ENCODE data around the gene PEPD. TPM values are rescaled to one million over a fixed set of nuclear protein-coding genes. Genes with fewer than 3 reads are reported as not detected.

The PEPD gene
- total and polyA plus RNA-seq, 2 experiments from 2014 or later, result 141 to 175 TPM

- Histone ChIP-seq H3K36me3 (replicated peaks; ENCODE audit: insufficient read depth, low read depth) (no peaks in the 10 kb centered on the region), H3K4me3 (no peak overlapping the region), H3K9me3 (ENCODE audit: low read depth) (no peaks in the 10 kb centered on the region), H3K27me3 (no peaks in the 10 kb centered on the region), H3K79me2 (peaks cover 3% of the 10 kb centered on the region), H2AFZ (no peak overlapping the region), H3K9me2 (replicated peaks; ENCODE audit: insufficient read depth) (no peaks in the 10 kb centered on the region), H4K20me1 (ENCODE audit: insufficient read depth, poor library complexity, severe bottlenecking) (peaks cover 12% of the 10 kb centered on the region), H3K4me1 (ENCODE audit: insufficient read depth) (no peaks in the 10 kb centered on the region), H3K27ac (no peak overlapping the region), H3K4me2 (no peak overlapping the region)
- WGBS (ENCODE audit: low lambda C conversion rate, missing lambda C conversion rate), result 96% methylated on average over 12 of the region's 12 CpGs
- TF ChIP-seq EZH2 (IDR thresholded peaks at IDR 0.05; ENCODE audit: borderline replicate concordance) (no peak), CTCF (IDR thresholded peaks at IDR 0.05; ENCODE audit: poor library complexity) (no peak), EZH2phosphoT487 (IDR thresholded peaks at IDR 0.05; ENCODE audit: low read depth, severe bottlenecking, unreplicated experiment) (no peak)
- DNase-seq (ENCODE audit: low spot score), result no peak
Measured at GRCh38 chr19:33508431-33508830, 13.2 kb downstream of the PEPD start.

DNA sequence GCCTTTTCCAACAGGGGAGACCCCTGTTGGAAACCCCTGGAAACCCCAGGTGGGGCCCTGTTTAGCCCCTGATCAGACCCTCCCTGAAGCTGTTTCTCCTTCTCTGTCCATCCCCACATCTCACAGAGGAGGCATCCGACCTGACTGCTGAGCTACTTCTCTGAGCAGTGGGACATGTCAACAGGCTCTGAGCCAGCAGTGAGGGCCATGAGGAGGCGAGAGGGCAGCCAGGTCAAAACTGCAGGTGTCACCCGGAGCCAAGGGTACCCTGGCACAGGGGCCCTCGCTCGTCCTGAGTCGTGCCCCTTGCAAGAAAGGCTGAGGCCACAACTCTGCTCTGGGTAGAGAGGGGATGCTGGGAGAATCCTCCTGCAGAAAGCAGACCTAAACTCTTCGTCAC, 13.6 kb downstream of the PEPD start:
- Histone ChIP-seq H3K36me3 (replicated peaks; ENCODE audit: insufficient read depth, low read depth) (no peaks in the 10 kb centered on the region), H3K4me2 (no peak overlapping the region), H3K79me2 (no peaks in the 10 kb centered on the region), H3K27me3 (no peaks in the 10 kb centered on the region), H4K20me1 (ENCODE audit: insufficient read depth, poor library complexity, severe bottlenecking) (peaks cover 12% of the 10 kb centered on the region), H3K27ac (no peak overlapping the region), H3K4me1 (ENCODE audit: insufficient read depth) (no peaks in the 10 kb centered on the region), H3K4me3 (no peak overlapping the region), H3K9me3 (ENCODE audit: low read depth) (no peaks in the 10 kb centered on the region), H3K9me2 (replicated peaks; ENCODE audit: insufficient read depth) (no peaks in the 10 kb centered on the region), H2AFZ (no peak overlapping the region)
- WGBS (ENCODE audit: low lambda C conversion rate, missing lambda C conversion rate), result 89% methylated on average over 7 of the region's 7 CpGs
- TF ChIP-seq EZH2 (IDR thresholded peaks at IDR 0.05; ENCODE audit: borderline replicate concordance) (no peak), EZH2phosphoT487 (IDR thresholded peaks at IDR 0.05; ENCODE audit: low read depth, severe bottlenecking, unreplicated experiment) (no peak), CTCF (IDR thresholded peaks at IDR 0.05; ENCODE audit: poor library complexity) (no peak)
- no peak for DNase-seq (ENCODE audit: low spot score)

DNA sequence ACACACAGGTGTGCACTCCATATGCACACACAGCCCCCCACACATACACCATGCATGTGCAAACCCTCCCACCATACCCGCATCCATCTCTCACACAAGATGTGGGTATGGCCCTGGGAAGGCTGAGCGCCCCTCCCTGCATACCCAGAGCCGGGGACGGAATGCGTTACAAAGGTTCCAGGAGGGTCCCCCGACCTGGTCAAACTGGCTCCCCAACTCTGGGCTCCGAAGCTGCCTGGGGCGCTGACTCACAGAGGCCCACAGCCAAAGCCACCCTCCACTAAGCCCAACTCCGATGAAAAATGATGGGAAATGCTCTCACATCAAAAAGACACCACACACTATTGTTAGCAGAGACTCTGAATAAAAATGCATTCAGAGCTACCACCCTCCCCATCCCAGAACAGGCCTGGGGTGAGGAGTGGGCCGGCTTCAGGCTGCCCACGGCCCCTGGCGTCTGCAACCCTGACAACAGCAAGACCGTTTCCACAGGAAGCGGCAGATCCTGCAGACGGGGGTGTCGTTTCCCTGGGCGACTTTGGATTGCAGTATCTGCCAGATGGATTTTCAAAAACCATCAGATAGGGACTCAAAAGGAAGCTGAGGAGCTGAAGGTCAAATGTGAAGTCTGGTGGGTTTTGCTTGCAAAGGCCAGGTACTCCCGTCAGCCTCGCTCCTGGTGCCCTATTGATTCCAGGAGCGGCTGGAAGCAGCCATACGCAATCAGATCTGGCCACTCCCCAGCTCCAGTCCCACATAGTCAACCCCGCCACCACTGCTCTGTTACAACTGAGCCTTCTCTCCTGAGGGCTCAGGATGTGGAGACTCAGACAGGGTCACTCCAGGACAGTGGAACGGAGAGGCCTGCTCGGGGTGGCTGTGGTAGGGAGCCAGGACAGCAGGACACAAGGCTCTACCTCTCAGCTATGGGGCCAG, 14.3 kb downstream of the PEPD start:
- Histone ChIP-seq H2AFZ (no peak overlapping the region), H3K4me1 (ENCODE audit: insufficient read depth) (no peaks in the 10 kb centered on the region), H3K4me3 (no peak overlapping the region), H4K20me1 (ENCODE audit: insufficient read depth, poor library complexity, severe bottlenecking) (peaks cover 9% of the 10 kb centered on the region), H3K4me2 (no peak overlapping the region), H3K27me3 (no peaks in the 10 kb centered on the region), H3K9me3 (ENCODE audit: low read depth) (no peaks in the 10 kb centered on the region), H3K79me2 (no peaks in the 10 kb centered on the region), H3K27ac (no peak overlapping the region), H3K36me3 (replicated peaks; ENCODE audit: insufficient read depth, low read depth) (no peaks in the 10 kb centered on the region), H3K9me2 (replicated peaks; ENCODE audit: insufficient read depth) (no peaks in the 10 kb centered on the region)
- WGBS (ENCODE audit: low lambda C conversion rate, missing lambda C conversion rate), result 64% methylated on average over 24 of the region's 24 CpGs
- no peak for DNase-seq (ENCODE audit: low spot score)
- TF ChIP-seq EZH2 (IDR thresholded peaks at IDR 0.05; ENCODE audit: borderline replicate concordance) (no peak), CTCF (IDR thresholded peaks at IDR 0.05; ENCODE audit: poor library complexity) (no peak), EZH2phosphoT487 (IDR thresholded peaks at IDR 0.05; ENCODE audit: low read depth, severe bottlenecking, unreplicated experiment) (no peak)

Data from hepatocyte (in vitro differentiated cells).